ENCODE results near the gene CSNK1G2.

The CSNK1G2 gene

GRCh38 chr19:2003874-2004273 is 62.9 kb downstream of the CSNK1G2 start:
- TF ChIP-seq CTCF (IDR thresholded peaks at IDR 0.05; ENCODE audit: low read depth, low read length, missing control alignments), result no peak
- H3K4me3 ChIP-seq (ENCODE audit: low read depth, low read length), result no peak overlapping the region
- no peak for DNase-seq (ENCODE audit: low read depth)

DNA sequence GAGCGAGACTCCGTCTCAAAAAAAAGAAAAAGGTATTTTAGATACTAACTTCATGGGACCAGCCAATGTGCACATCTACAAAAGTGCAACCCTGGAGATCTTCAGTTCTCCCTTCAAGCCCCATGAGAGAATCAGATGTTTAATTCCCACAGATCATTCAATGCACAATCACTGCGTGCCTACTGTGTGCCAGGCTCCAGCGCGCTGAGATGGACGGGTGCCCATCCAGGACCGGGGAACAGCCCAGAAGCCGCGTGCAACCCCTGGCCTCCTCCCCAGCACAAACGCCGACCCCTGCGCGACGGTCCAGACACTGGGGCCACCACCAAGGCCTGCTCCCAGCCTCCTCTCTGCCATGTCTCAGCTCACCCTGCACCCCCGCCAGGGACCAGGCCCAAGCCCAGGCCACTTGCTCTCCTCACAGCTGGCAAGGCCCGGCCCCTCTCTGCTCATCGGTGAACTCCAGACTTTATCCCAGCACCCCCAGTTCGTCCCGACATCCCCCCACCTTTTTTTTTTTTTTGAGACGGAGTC is 69.2 kb downstream of the CSNK1G2 start:
- no peak for DNase-seq (ENCODE audit: low read depth)
- no peak for TF ChIP-seq CTCF (IDR thresholded peaks at IDR 0.05; ENCODE audit: low read depth, low read length, missing control alignments)
- no peak overlapping the region for H3K4me3 ChIP-seq (ENCODE audit: low read depth, low read length)

GRCh38 chr19:2011169-2011568 is 70.2 kb downstream of the CSNK1G2 start:
- no peak for TF ChIP-seq CTCF (IDR thresholded peaks at IDR 0.05; ENCODE audit: low read depth, low read length, missing control alignments)
- DNase-seq (ENCODE audit: low read depth), result no peak
- H3K4me3 ChIP-seq (ENCODE audit: low read depth, low read length), result no peak overlapping the region

- H3K4me3 ChIP-seq (ENCODE audit: low read depth, low read length), result no peak overlapping the region
- no peak for TF ChIP-seq CTCF (IDR thresholded peaks at IDR 0.05; ENCODE audit: low read depth, low read length, missing control alignments)
- no peak for DNase-seq (ENCODE audit: low read depth)
These were observed 72.1 kb downstream of the CSNK1G2 start for GRCh38 chr19:2012941-2013682.

- TF ChIP-seq CTCF (IDR thresholded peaks at IDR 0.05; ENCODE audit: low read depth, low read length, missing control alignments), result no peak
- no peak for DNase-seq (ENCODE audit: low read depth)
- no peak overlapping the region for H3K4me3 ChIP-seq (ENCODE audit: low read depth, low read length)
These were observed 72.7 kb downstream of the CSNK1G2 start for GRCh38 chr19:2013683-2013961.

DNA sequence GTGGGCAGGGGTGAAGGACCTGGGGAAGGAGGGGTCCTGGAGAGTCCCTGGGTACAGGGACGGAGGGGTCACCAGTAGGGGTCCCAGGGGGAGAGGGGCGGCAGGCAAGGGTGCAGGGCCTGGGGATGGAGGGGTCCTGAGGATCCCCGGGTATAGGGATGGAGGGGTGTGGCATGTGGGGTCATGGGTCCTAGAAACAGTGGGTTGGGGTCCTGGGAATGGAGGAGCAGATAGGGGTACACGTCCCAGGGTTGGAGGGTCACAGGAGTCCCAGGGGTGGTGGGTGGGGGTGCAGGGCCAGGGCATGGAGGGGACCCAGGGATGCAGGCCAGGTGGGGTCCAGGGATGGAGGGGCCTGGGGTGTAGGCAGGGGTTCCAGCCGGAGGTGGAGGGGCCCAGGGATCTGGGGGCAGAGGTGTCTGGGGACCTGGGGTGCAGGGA is 73.2 kb downstream of the CSNK1G2 start:
- no peak for TF ChIP-seq CTCF (IDR thresholded peaks at IDR 0.05; ENCODE audit: low read depth, low read length, missing control alignments)
- no peak overlapping the region for H3K4me3 ChIP-seq (ENCODE audit: low read depth, low read length)
- no peak for DNase-seq (ENCODE audit: low read depth)
